ENCODE measurements around the gene SMNDC1.

Gene SMNDC1

DNA sequence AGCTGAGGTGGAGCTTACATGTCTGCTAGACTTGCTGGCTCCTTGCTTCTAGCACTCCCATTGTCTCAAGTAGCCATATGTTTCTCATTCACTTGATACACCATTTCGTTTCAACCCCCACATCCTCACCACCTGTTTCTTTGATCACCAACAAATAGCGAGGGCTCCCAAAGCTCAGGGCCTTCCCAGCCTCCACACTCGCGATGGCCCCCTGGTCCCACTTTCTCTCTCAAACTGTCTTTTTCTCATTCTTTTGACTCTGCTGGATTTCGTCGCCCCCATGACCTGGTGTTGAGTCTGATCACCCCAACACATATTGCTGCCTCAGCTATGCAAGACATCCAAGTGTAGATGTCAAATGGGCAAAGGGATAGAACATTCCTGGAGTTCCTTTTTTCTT lies 26.0 kb upstream of the SMNDC1 start:
- Histone ChIP-seq H4K20me1 (ENCODE audit: insufficient read depth) (no peaks in the 10 kb centered on the region), H3K4me3 (IDR thresholded peaks at IDR 0.05; ENCODE audit: insufficient read depth, low read depth, low read length) (no peak overlapping the region), H3K27me3 (ENCODE audit: insufficient read depth, low read depth) (no peaks in the 10 kb centered on the region), H2AFZ (ENCODE audit: low read depth) (no peak overlapping the region), H3K4me2 (no peak overlapping the region), H3K36me3 (ENCODE audit: insufficient read depth) (no peaks in the 10 kb centered on the region), H3K9ac (no peak overlapping the region), H3K4me1 (ENCODE audit: low read depth, poor library complexity, severe bottlenecking) (peaks cover 3% of the 10 kb centered on the region), H3K79me2 (ENCODE audit: insufficient read depth, low read depth) (no peaks in the 10 kb centered on the region), H3K27ac (no peak overlapping the region)
- TF ChIP-seq, protein P1, sequence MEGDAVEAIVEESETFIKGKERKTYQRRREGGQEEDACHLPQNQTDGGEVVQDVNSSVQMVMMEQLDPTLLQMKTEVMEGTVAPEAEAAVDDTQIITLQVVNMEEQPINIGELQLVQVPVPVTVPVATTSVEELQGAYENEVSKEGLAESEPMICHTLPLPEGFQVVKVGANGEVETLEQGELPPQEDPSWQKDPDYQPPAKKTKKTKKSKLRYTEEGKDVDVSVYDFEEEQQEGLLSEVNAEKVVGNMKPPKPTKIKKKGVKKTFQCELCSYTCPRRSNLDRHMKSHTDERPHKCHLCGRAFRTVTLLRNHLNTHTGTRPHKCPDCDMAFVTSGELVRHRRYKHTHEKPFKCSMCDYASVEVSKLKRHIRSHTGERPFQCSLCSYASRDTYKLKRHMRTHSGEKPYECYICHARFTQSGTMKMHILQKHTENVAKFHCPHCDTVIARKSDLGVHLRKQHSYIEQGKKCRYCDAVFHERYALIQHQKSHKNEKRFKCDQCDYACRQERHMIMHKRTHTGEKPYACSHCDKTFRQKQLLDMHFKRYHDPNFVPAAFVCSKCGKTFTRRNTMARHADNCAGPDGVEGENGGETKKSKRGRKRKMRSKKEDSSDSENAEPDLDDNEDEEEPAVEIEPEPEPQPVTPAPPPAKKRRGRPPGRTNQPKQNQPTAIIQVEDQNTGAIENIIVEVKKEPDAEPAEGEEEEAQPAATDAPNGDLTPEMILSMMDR (conservative IDR thresholded peaks at IDR 0.05; ENCODE audit: low read depth, low read length): no peak

DNA sequence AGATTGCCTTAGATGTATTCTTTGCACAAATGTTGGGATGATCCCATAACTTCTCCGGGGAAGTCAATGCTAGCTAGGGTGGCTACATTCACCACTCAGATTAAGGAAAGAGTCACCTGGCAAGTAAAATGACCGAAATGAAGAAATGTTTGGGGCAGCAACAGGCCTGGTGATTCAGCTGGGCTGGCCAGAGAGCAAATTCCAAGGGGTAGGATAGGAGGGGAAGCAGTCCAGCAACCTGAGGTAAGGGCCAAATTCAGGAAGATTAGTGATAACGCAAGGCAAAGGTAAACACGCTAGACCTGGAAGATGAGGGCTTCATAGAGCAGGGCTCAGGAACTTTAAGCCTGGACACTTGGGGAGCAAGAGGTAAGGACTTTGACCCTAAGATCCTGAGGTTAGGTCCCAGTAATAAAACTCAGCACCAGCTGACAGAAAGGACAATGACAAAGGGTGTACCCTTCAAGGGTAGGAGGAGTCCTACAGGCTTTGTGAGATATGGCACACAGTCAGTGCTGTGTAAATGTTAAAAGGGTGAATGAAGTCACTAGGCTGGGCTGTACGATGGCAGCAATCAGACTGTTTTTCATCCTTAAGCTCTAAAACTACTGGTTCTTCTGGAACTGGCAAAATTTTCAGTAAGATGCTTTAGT lies 22.7 kb upstream of the SMNDC1 start:
- TF ChIP-seq, protein P1 (conservative IDR thresholded peaks at IDR 0.05; ENCODE audit: low read depth, low read length): no peak
- no peak overlapping the region for H2AFZ ChIP-seq (ENCODE audit: low read depth)
- no peak overlapping the region for H3K4me2 ChIP-seq
- H4K20me1 ChIP-seq (ENCODE audit: insufficient read depth): no peaks in the 10 kb centered on the region
- no peak overlapping the region for H3K4me3 ChIP-seq (IDR thresholded peaks at IDR 0.05; ENCODE audit: insufficient read depth, low read depth, low read length)
- no peaks in the 10 kb centered on the region for H3K36me3 ChIP-seq (ENCODE audit: insufficient read depth)
- no peaks in the 10 kb centered on the region; the same call in 1 of the 2 replicates for H3K27me3 ChIP-seq (ENCODE audit: insufficient read depth, low read depth)
- H3K4me1 ChIP-seq (ENCODE audit: low read depth, poor library complexity, severe bottlenecking): peaks cover 5% of the 10 kb centered on the region
- H3K9ac ChIP-seq: no peak overlapping the region
- no peaks in the 10 kb centered on the region for H3K79me2 ChIP-seq (ENCODE audit: insufficient read depth, low read depth)
- no peak overlapping the region for H3K27ac ChIP-seq

DNA sequence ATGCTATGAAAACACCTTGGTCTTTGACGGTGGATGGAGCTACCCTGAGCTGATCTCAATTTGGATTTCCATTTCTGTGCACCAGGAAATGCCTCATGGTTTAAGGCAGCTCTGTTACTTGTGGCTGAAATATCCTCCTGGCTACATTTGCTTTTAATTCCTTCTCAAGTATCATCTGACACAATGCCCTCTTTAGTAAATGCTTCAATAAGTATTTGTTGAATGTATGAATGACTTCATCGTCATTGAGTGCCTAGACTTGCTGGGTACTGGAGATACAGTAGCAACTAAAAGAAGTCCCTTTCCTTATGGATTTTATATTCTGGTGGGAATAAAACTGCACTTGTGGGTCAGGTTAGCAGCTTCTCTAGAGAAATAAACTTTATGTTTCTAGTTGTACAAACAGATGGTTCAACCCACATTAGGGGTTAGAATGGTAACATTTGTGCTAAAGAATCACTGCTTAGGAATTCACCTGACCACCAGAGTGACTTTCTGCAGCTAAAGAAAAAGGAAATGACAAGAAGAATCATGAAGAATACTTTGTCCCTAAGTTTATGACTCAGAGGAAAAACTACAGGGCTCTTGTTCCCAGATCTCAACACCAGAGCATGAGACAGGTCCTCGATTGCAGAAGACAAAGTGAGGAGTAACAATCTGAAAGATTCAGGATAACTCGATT lies 21.8 kb upstream of the SMNDC1 start:
- H3K9ac ChIP-seq: no peak overlapping the region
- peaks cover 5% of the 10 kb centered on the region for H3K4me1 ChIP-seq (ENCODE audit: low read depth, poor library complexity, severe bottlenecking)
- H3K36me3 ChIP-seq (ENCODE audit: insufficient read depth): no peaks in the 10 kb centered on the region
- TF ChIP-seq, protein P1 (conservative IDR thresholded peaks at IDR 0.05; ENCODE audit: low read depth, low read length): no peak
- no peak overlapping the region for H3K4me3 ChIP-seq (IDR thresholded peaks at IDR 0.05; ENCODE audit: insufficient read depth, low read depth, low read length)
- H3K27me3 ChIP-seq (ENCODE audit: insufficient read depth, low read depth): no peaks in the 10 kb centered on the region; the same call in 1 of the 2 replicates
- H2AFZ ChIP-seq (ENCODE audit: low read depth): no peak overlapping the region
- H3K4me2 ChIP-seq: no peak overlapping the region
- no peaks in the 10 kb centered on the region for H4K20me1 ChIP-seq (ENCODE audit: insufficient read depth)
- H3K79me2 ChIP-seq (ENCODE audit: insufficient read depth, low read depth): no peaks in the 10 kb centered on the region
- H3K27ac ChIP-seq: no peak overlapping the region

DNA sequence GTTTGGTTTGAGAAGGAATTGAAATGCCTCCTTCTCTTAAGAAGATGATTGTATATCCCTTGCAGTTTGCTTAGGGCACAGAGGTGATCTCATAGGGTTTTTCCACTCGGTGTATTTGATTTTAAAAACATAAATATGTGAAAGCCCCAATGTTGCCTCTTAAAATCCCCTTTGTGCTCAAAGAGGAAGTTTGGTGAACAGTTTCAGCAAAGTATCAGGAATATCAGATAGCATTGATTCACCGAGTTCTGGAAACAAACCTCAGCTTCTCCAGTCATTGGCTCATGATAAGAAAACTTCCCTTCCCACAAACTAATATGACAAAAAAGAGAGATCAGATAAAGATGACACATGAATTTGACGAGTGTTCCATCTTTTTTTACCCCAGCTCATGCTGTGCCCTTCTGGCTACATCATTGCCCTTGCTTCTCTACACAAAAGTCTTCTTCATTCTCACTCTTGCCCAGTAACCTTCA lies 20.1 kb upstream of the SMNDC1 start:
- TF ChIP-seq, protein P1 (conservative IDR thresholded peaks at IDR 0.05; ENCODE audit: low read depth, low read length): no peak
- H3K4me1 ChIP-seq (ENCODE audit: low read depth, poor library complexity, severe bottlenecking): peaks cover 5% of the 10 kb centered on the region
- H3K4me3 ChIP-seq (IDR thresholded peaks at IDR 0.05; ENCODE audit: insufficient read depth, low read depth, low read length): no peak overlapping the region
- no peak overlapping the region for H3K27ac ChIP-seq
- no peaks in the 10 kb centered on the region for H3K79me2 ChIP-seq (ENCODE audit: insufficient read depth, low read depth)
- H3K4me2 ChIP-seq: no peak overlapping the region
- no peak overlapping the region for H3K9ac ChIP-seq
- H3K36me3 ChIP-seq (ENCODE audit: insufficient read depth): no peaks in the 10 kb centered on the region
- no peaks in the 10 kb centered on the region for H4K20me1 ChIP-seq (ENCODE audit: insufficient read depth)
- H2AFZ ChIP-seq (ENCODE audit: low read depth): no peak overlapping the region
- no peaks in the 10 kb centered on the region; the same call in 1 of the 2 replicates for H3K27me3 ChIP-seq (ENCODE audit: insufficient read depth, low read depth)
